ENCODE results near the gene RGS5. TPM values are rescaled to one million over a fixed set of nuclear protein-coding genes. Genes with fewer than 3 reads are reported as not detected.

RGS5 gene
- total RNA-seq, 3 donors from 2014 or later = 31.9 to 69.3 (median 42.6) TPM

GRCh38 chr1:163163881-163164582 lies 38.7 kb downstream of the RGS5 start:
- Histone ChIP-seq H3K27ac (no peak overlapping the region), H3K36me3 (no peaks in the 10 kb centered on the region), H3K4me3 (no peak overlapping the region), H3K9me3 (no peaks in the 10 kb centered on the region), H3K27me3 (no peaks in the 10 kb centered on the region), H3K4me1 (no peaks in the 10 kb centered on the region)
- TF ChIP-seq POLR2A (IDR thresholded peaks at IDR 0.05) = no peak
- no peak for TF ChIP-seq CTCF (IDR thresholded peaks at IDR 0.05)
- TF ChIP-seq POLR2AphosphoS5 (IDR thresholded peaks at IDR 0.05) = no peak
- intact Hi-C loops (cut with DNase I; ENCODE audit: low total_unique reads) = no loop called here
- DNase-seq (ENCODE audit: low spot score in 2 of 2) = no peak

- Histone ChIP-seq H3K9me3 (no peaks in the 10 kb centered on the region), H3K4me3 (no peak overlapping the region), H3K27ac (no peak overlapping the region), H3K36me3 (no peaks in the 10 kb centered on the region), H3K27me3 (no peaks in the 10 kb centered on the region), H3K4me1 (no peaks in the 10 kb centered on the region)
- TF ChIP-seq CTCF (IDR thresholded peaks at IDR 0.05) (no peak), POLR2A (IDR thresholded peaks at IDR 0.05) (no peak), POLR2AphosphoS5 (IDR thresholded peaks at IDR 0.05) (no peak)
- intact Hi-C loops (cut with DNase I; ENCODE audit: low total_unique reads) = no loop called here
- no peak for DNase-seq (ENCODE audit: low spot score in 2 of 2)
These were observed 39.6 kb downstream of the RGS5 start for GRCh38 chr1:163163163-163163562.

DNA sequence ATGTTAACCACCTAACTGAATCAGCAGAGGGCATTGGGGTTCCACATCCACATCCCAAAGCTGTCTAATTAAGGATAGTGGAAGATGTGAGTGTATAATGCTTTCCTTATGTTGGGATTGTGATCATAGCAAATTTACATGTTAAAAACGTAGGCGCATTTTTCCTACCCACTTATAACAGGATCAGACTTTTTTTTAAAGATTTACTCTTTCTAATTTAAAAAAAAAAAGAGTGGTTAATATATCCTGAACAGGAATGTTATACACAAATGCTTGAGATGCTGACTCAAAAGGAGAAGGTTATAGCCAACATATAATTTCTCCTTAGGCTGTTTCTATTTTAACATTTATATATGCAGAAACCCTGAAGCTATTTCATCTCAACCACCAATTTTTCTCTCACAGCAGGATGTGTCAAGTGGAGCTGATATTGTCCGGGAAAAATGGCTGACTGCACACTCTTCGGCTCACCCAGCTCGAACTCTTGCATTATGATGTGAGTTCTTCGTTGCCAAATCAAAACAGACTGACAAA lies 40.3 kb downstream of the RGS5 start:
- H3K36me3 ChIP-seq = no peaks in the 10 kb centered on the region
- intact Hi-C loops (cut with DNase I; ENCODE audit: low total_unique reads) = no loop called here
- TF ChIP-seq POLR2A (IDR thresholded peaks at IDR 0.05) = no peak
- TF ChIP-seq POLR2AphosphoS5 (IDR thresholded peaks at IDR 0.05) = no peak
- TF ChIP-seq CTCF (IDR thresholded peaks at IDR 0.05) = no peak
- no peak for DNase-seq (ENCODE audit: low spot score in 2 of 2)
- H3K27me3 ChIP-seq = no peaks in the 10 kb centered on the region
- no peak overlapping the region for H3K4me3 ChIP-seq
- H3K27ac ChIP-seq = no peak overlapping the region
- H3K4me1 ChIP-seq = no peaks in the 10 kb centered on the region
- no peaks in the 10 kb centered on the region for H3K9me3 ChIP-seq

- intact Hi-C loops (cut with DNase I; ENCODE audit: low total_unique reads) = no loop called here
- H3K36me3 ChIP-seq = no peaks in the 10 kb centered on the region
These were observed 40.9 kb downstream of the RGS5 start for GRCh38 chr1:163161841-163162240.

More at GRCh38 chr1:163161841-163162240, 40.9 kb downstream of the RGS5 start:
- TF ChIP-seq POLR2AphosphoS5 (IDR thresholded peaks at IDR 0.05) = no peak
- TF ChIP-seq CTCF (IDR thresholded peaks at IDR 0.05) = no peak
- TF ChIP-seq POLR2A (IDR thresholded peaks at IDR 0.05) = no peak
- Histone ChIP-seq H3K4me3 (no peak overlapping the region), H3K27me3 (no peaks in the 10 kb centered on the region), H3K4me1 (no peaks in the 10 kb centered on the region), H3K9me3 (no peaks in the 10 kb centered on the region), H3K27ac (no peak overlapping the region)
- no peak for DNase-seq (ENCODE audit: low spot score in 2 of 2)

Data from breast epithelium (tissue), 4 donors.